Nasal cavity respiratory epithelium epithelial cell of viscerocranial mucosa (primary cell): ENCODE data around the gene NDUFV1. TPM values are rescaled to one million over a fixed set of nuclear protein-coding genes. Genes with fewer than 3 reads are reported as not detected.

Experiments used
- total RNA-seq: library from RNA; depleted of rRNA; stranded (reverse); fragments of >200 nt; gene quantifications from 2 replicates; pipeline ENCODE4 v1.2.3, GENCODE V29; 2014

The NDUFV1 gene
- total RNA-seq, result 150 and 196 TPM in 2 replicates

GRCh38 chr11:67606492-67607295 lies at the start of gene NDUFV1:
TSS of gene NDUFV1 (plus strand) at chr11:67606936. CDS start at chr11:67607005, 69 bp downstream.

GRCh38 chr11:67583247-67584204 lies 23.2 kb upstream of the NDUFV1 start, which contains the start of gene GSTP1:
TSS of gene GSTP1 (plus strand) at chr11:67583812. CDS start at chr11:67583844, 32 bp downstream.

GRCh38 chr11:67629386-67630227 lies 22.9 kb downstream of the NDUFV1 start, which contains the start of gene NUDT8:
TSS of gene NUDT8 (minus strand) at chr11:67629937. CDS start at chr11:67629911, 26 bp downstream.

GRCh38 chr11:67639438-67639859 lies 32.7 kb downstream of the NDUFV1 start, which contains the start of gene TBX10:
TSS of gene TBX10 (minus strand) at chr11:67639763. CDS start at chr11:67639472, 291 bp downstream.

Other genes with a start within 250 kb of the NDUFV1 start
- 3.2 and 3.8 TPM in 2 replicates for gene CLCF1, start 233.3 kb upstream of the NDUFV1 start, total RNA-seq
- 5.6 and 7.9 TPM in 2 replicates for gene RAD9A, start 214.9 kb upstream of the NDUFV1 start, total RNA-seq
- gene PPP1CA, start 205.1 kb upstream of the NDUFV1 start, total RNA-seq, result 116 and 139 TPM in 2 replicates
- not detected in 2 replicates for gene TBC1D10C, start 202.9 kb upstream of the NDUFV1 start, total RNA-seq
- under 0.01 TPM in 1 of 2 replicates, not detected in the other for gene CARNS1, start 191.3 kb upstream of the NDUFV1 start, total RNA-seq
- gene RPS6KB2, start 178.4 kb upstream of the NDUFV1 start, total RNA-seq, result 46.5 and 72.5 TPM in 2 replicates
- gene PTPRCAP, start 169.3 kb upstream of the NDUFV1 start, total RNA-seq, result 0.28 TPM in 1 of 2 replicates, not detected in the other
- gene CORO1B, start 163.5 kb upstream of the NDUFV1 start, total RNA-seq, result 100 and 118 TPM in 2 replicates
- gene GPR152, start 154.2 kb upstream of the NDUFV1 start, total RNA-seq, result not detected in 2 replicates
- gene CABP4, start 151.6 kb upstream of the NDUFV1 start, total RNA-seq, result not detected in 2 replicates
- gene TMEM134, start 137.7 kb upstream of the NDUFV1 start, total RNA-seq, result 19.8 and 57.7 TPM in 2 replicates
- gene AIP, start 123.9 kb upstream of the NDUFV1 start, total RNA-seq, result 41.6 and 46.8 TPM in 2 replicates
- gene PITPNM1, start 101.6 kb upstream of the NDUFV1 start, total RNA-seq, result 22.9 and 32.5 TPM in 2 replicates
- gene CDK2AP2, start 98.8 kb upstream of the NDUFV1 start, total RNA-seq, result 19.3 and 32.5 TPM in 2 replicates
- not detected in 2 replicates for gene CABP2, start 83.5 kb upstream of the NDUFV1 start, total RNA-seq
- 1,128 and 1,985 TPM in 2 replicates for gene GSTP1, start 23.1 kb upstream of the NDUFV1 start, total RNA-seq
- gene NUDT8, start 23.0 kb downstream of the NDUFV1 start, total RNA-seq, result 7.8 and 8.5 TPM in 2 replicates
- gene TBX10, start 32.8 kb downstream of the NDUFV1 start, total RNA-seq, result not detected in 2 replicates
- 0.14 TPM in 1 of 2 replicates, not detected in the other for gene ACY3, start 43.8 kb downstream of the NDUFV1 start, total RNA-seq
- 27.3 and 140 TPM in 2 replicates for gene ALDH3B2, start 67.7 kb downstream of the NDUFV1 start, total RNA-seq